Measurements from ENCODE around the gene RABGAP1. TPM values are rescaled to one million over a fixed set of nuclear protein-coding genes. Genes with fewer than 3 reads are reported as not detected.

RABGAP1 gene
- total RNA-seq, 1 donor from 2014 or later = 58.6 TPM

DNA sequence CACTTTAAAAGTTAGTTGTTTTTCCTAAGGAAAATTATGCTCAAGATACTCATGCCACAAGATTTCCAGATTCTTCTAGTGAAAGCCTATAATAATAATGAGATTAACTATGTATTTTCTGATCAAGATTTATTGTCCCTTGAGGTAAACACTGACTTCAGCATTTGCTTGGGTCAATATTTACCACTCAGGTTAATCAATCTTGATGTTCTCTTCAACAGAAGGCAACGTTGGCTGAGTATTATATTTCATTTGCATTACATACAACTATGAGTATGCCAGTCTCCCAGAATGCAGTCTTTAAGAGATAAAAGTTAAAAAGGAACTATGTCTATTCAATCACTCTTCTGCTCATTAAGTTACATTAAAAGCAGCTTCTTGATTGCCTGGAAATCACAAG is 208.2 kb downstream of the RABGAP1 start:
- intact Hi-C loops (cut with DNase I) = no loop called here
- no peaks in the 10 kb centered on the region for H3K4me1 ChIP-seq
- no peak overlapping the region for H3K4me3 ChIP-seq
- DNase-seq (no peak), ATAC-seq (no peak)
- H3K27ac ChIP-seq = no peak overlapping the region
- H3K36me3 ChIP-seq = no peaks in the 10 kb centered on the region
- H3K27me3 ChIP-seq = no peaks in the 10 kb centered on the region
- H3K9me3 ChIP-seq = no peaks in the 10 kb centered on the region
- TF ChIP-seq, protein P1, sequence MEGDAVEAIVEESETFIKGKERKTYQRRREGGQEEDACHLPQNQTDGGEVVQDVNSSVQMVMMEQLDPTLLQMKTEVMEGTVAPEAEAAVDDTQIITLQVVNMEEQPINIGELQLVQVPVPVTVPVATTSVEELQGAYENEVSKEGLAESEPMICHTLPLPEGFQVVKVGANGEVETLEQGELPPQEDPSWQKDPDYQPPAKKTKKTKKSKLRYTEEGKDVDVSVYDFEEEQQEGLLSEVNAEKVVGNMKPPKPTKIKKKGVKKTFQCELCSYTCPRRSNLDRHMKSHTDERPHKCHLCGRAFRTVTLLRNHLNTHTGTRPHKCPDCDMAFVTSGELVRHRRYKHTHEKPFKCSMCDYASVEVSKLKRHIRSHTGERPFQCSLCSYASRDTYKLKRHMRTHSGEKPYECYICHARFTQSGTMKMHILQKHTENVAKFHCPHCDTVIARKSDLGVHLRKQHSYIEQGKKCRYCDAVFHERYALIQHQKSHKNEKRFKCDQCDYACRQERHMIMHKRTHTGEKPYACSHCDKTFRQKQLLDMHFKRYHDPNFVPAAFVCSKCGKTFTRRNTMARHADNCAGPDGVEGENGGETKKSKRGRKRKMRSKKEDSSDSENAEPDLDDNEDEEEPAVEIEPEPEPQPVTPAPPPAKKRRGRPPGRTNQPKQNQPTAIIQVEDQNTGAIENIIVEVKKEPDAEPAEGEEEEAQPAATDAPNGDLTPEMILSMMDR (IDR thresholded peaks at IDR 0.05) = no peak

DNA sequence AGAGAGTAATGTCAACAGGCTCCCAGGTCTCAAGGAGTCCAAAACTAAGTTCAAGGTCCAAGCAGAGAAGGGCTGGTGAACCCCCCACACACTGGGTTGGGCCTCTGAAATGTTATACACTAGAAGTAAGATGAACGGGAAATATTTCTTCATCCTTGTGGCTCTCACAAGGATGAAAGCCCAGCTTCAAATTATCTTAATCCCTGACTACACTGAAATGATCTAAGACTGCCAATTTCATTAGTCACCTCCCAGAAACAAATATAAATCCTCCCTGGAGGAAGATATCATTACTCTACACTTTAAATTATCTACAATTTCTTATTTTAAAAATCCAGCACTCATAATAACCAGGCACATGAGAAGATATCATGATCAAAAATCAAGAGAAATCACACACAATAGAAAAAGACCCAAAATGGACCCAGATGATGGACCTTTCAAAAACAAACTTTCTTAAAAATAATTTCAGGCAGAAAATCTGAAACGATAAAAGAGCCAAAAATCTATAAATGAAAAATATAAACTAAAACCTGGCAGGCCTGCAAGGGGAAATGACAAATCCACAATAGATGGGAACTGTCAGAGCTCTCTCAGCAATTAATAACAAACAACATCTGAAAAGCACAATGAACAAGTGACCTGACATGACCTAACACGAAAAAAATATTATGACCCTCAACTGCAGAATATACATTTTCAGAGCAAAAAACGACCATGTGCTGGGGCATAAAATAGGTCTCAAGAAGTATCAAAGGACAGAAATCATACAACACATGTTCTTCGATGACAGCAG is 210.1 kb downstream of the RABGAP1 start:
- Histone ChIP-seq H3K9me3 (no peaks in the 10 kb centered on the region), H3K27me3 (no peaks in the 10 kb centered on the region), H3K27ac (no peak overlapping the region), H3K4me3 (no peak overlapping the region), H3K36me3 (no peaks in the 10 kb centered on the region), H3K4me1 (no peaks in the 10 kb centered on the region)
- intact Hi-C loops (cut with DNase I) = no loop called here
- ATAC-seq (no peak), DNase-seq (no peak)
- TF ChIP-seq, protein P1 (IDR thresholded peaks at IDR 0.05) = no peak

Other genes with a start within 250 kb of the RABGAP1 start
- gene OR1L4, start 217.0 kb upstream of the RABGAP1 start, total RNA-seq = not detected
- gene OR1L6, start 198.7 kb upstream of the RABGAP1 start, total RNA-seq = not detected
- gene OR5C1, start 152.1 kb upstream of the RABGAP1 start, total RNA-seq = not detected
- not detected for gene OR1K1, start 140.9 kb upstream of the RABGAP1 start, total RNA-seq
- gene PDCL, start 112.4 kb upstream of the RABGAP1 start, total RNA-seq = 24.2 TPM
- gene RC3H2, start 35.7 kb upstream of the RABGAP1 start, total RNA-seq = 44.3 TPM
- 8.0 TPM for gene ZBTB6, start 27.7 kb upstream of the RABGAP1 start, total RNA-seq
- gene ZBTB26, start 9.5 kb upstream of the RABGAP1 start, total RNA-seq = 8.2 TPM
- gene GPR21, start 92.6 kb downstream of the RABGAP1 start, total RNA-seq = 3.3 TPM